Measurements from ENCODE around the gene RPAP3.

- no peak for TF ChIP-seq ZNF274 (IDR thresholded peaks at IDR 0.05; ENCODE audit: low read depth, low read length)
- TF ChIP-seq YY1 (IDR thresholded peaks at IDR 0.05; ENCODE audit: insufficient read depth, insufficient read length) = no peak
- TF ChIP-seq SUZ12 (IDR thresholded peaks at IDR 0.05; ENCODE audit: extremely low read depth, insufficient read depth, insufficient read length) = no peak
These were observed 45.2 kb upstream of the RPAP3 start for GRCh38 chr12:47750916-47751470.

Data from NT2/D1 (cell line).